GM06990 (cell line): ENCODE measurements around the gene IGF1R.

Experiments used
- DNase-seq: peaks from one replicate; pipeline ENCODE4 v3.0.0-alpha.2; 2011; ENCODE audit not compliant: insufficient read length; ENCODE audit errors: extremely low read depth
- H3K27me3 ChIP-seq: replicated peaks from 2 replicates; pipeline ENCODE4 v1.6.0; 2011; ENCODE audit warnings: low read length; ENCODE audit not compliant: control insufficient read depth, insufficient read depth
- H3K36me3 ChIP-seq: 2 replicates; pipeline ENCODE4 v1.5.1; 2011; ENCODE audit warnings: low read length; ENCODE audit not compliant: control insufficient read depth, insufficient read depth
- H3K4me3 ChIP-seq: replicated peaks from 2 replicates; pipeline ENCODE4 v1.5.1; 2011; ENCODE audit warnings: low read depth, mild to moderate bottlenecking, control low read depth, low read length
- CTCF ChIP-seq: IDR thresholded peaks from 2 replicates; pipeline ENCODE4 v1.5.1; 2011; ENCODE audit warnings: low read length, control low read depth, mild to moderate bottlenecking, inconsistent platforms; ENCODE audit not compliant: insufficient read depth, poor library complexity, severe bottlenecking

Gene IGF1R

GRCh38 chr15:98751767-98752166, 103.4 kb downstream of the IGF1R start:
- Histone ChIP-seq H3K4me3 (no peak overlapping the region), H3K36me3 (no peaks in the 10 kb centered on the region), H3K27me3 (no peaks in the 10 kb centered on the region)
- DNase-seq: no peak
- TF ChIP-seq CTCF: no peak

- Histone ChIP-seq H3K27me3 (no peaks in the 10 kb centered on the region), H3K4me3 (no peak overlapping the region), H3K36me3 (no peaks in the 10 kb centered on the region)
- TF ChIP-seq CTCF: no peak
- DNase-seq: no peak
Observed at GRCh38 chr15:98753726-98754656, 105.7 kb downstream of the IGF1R start.

GRCh38 chr15:98754657-98755022, 106.3 kb downstream of the IGF1R start:
- no peak overlapping the region for H3K4me3 ChIP-seq
- H3K27me3 ChIP-seq: no peaks in the 10 kb centered on the region
- no peaks in the 10 kb centered on the region for H3K36me3 ChIP-seq
- DNase-seq: no peak
- TF ChIP-seq CTCF: no peak

- H3K36me3 ChIP-seq: no peaks in the 10 kb centered on the region
- no peaks in the 10 kb centered on the region for H3K27me3 ChIP-seq
- no peak overlapping the region for H3K4me3 ChIP-seq
- DNase-seq: no peak
- TF ChIP-seq CTCF: no peak
Observed at GRCh38 chr15:98755138-98755537, 106.8 kb downstream of the IGF1R start.

DNA sequence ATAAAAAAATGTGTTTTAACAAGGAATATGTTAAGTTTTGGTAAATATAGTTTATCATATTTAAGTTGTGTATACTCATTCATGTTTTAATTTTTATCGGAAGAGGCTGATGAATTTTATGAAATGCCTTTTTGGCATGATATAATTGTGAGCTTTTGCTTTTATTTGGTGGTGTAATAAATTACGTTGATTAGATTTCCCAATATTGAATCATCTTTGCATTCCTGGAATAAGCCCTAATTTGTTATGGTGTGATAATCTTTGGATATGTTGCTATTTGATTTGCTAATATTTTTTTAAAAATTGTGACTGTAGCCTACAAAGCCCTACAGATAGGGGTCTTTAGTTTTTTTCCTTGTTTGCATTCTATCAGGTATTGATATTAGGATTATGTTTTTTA, 107.4 kb downstream of the IGF1R start:
- no peak for TF ChIP-seq CTCF
- DNase-seq: no peak
- no peaks in the 10 kb centered on the region for H3K36me3 ChIP-seq
- H3K27me3 ChIP-seq: no peaks in the 10 kb centered on the region
- H3K4me3 ChIP-seq: no peak overlapping the region
